WTC11 (cell line): ENCODE data around the gene KIF26A. TPM values are rescaled to one million over a fixed set of nuclear protein-coding genes. Genes with fewer than 3 reads are reported as not detected.
A peak's percentile ranks its signal among the peaks of the same experiment; 100 is the strongest.

Source experiments
- ATAC-seq: fragments of 200-7000 bp; cut with Tn5 transposase; 2 replicates; pipeline ENCODE4 v1.10.0; 2021; ENCODE audit warnings: mild to moderate bottlenecking, moderate library complexity
- CTCF ChIA-PET: fragments of 300-600 bp; sonication (Branson Sonifier 250); formaldehyde crosslinking; loops from one replicate; lab custom pipeline; 2021; ENCODE audit warnings: antibody characterized with exemption; lab: Charles Lee
- POLR2A ChIA-PET: fragments of 350-600 bp; sonication (Branson Sonifier 250); formaldehyde crosslinking; loops from one replicate; lab custom pipeline; 2021; ENCODE audit warnings: antibody characterized with exemption; lab: Charles Lee
- DNase-seq: peaks from one replicate; pipeline ENCODE4 v3.0.0; 2021; ENCODE audit warnings: low spot score
- H3K27ac Mint-ChIP-seq: 2 replicates; pipeline ENCODE4 v1.8.0; 2021; ENCODE audit warnings: mixed read lengths
- H3K27me3 Mint-ChIP-seq: 2 replicates; pipeline ENCODE4 v1.8.0; 2021; ENCODE audit warnings: low read depth, mild to moderate bottlenecking, moderate library complexity, mixed read lengths
- H3K36me3 Mint-ChIP-seq: 2 replicates; pipeline ENCODE4 v1.8.0; 2021; ENCODE audit warnings: mixed read lengths
- H3K4me1 Mint-ChIP-seq: 2 replicates; pipeline ENCODE4 v1.8.0; 2022; ENCODE audit warnings: mixed read lengths
- H3K4me3 Mint-ChIP-seq: 2 replicates; pipeline ENCODE4 v1.8.0; 2021; ENCODE audit warnings: mild to moderate bottlenecking, moderate library complexity, mixed read lengths
- H3K9me3 Mint-ChIP-seq: 2 replicates; pipeline ENCODE4 v1.8.0; 2021; ENCODE audit warnings: mixed read lengths
- ATF6 ChIP-seq: sonication (generic); formaldehyde crosslinking; IDR thresholded peaks from 2 replicates; pipeline ENCODE4 v1.8.1; 2023; ENCODE audit warnings: mild to moderate bottlenecking, missing genetic modification reagents
- FOXP1 ChIP-seq: sonication (generic); formaldehyde crosslinking; IDR thresholded peaks from 2 replicates; pipeline ENCODE4 v1.8.0; 2022; ENCODE audit warnings: missing genetic modification reagents, mild to moderate bottlenecking, moderate library complexity, borderline replicate concordance
- FOXP4 ChIP-seq: sonication (generic); formaldehyde crosslinking; IDR thresholded peaks from 2 replicates; pipeline ENCODE4 v1.8.0; 2022; ENCODE audit warnings: mild to moderate bottlenecking, missing genetic modification reagents
- OVOL2 ChIP-seq: fragments of 250-450 bp; sonication (Bioruptor Pico); IDR thresholded peaks from 2 replicates; pipeline ENCODE4 v1.9.0; 2021; ENCODE audit warnings: mild to moderate bottlenecking, borderline replicate concordance
- PRRX2 ChIP-seq: fragments of 250-450 bp; sonication (Bioruptor Pico); IDR thresholded peaks from 2 replicates; pipeline ENCODE4 v1.8.0; 2021; ENCODE audit warnings: mild to moderate bottlenecking
- RORB ChIP-seq: fragments of 250-450 bp; sonication (Bioruptor Pico); IDR thresholded peaks from 2 replicates; pipeline ENCODE4 v1.9.0; 2021; ENCODE audit warnings: mild to moderate bottlenecking
- TP53 ChIP-seq: sonication (generic); formaldehyde crosslinking; IDR thresholded peaks from 2 replicates; pipeline ENCODE4 v1.8.1; 2023; ENCODE audit warnings: mild to moderate bottlenecking, missing genetic modification reagents
- ZNF138 ChIP-seq: sonication (generic); formaldehyde crosslinking; conservative IDR thresholded peaks from 2 replicates; pipeline ENCODE4 v1.8.1; 2022; ENCODE audit warnings: mild to moderate bottlenecking, moderate library complexity, missing genetic modification reagents
- ZNF423 ChIP-seq: fragments of 250-450 bp; sonication (Bioruptor Pico); IDR thresholded peaks from 2 replicates; pipeline ENCODE4 v2.1.2; 2022; ENCODE audit warnings: mild to moderate bottlenecking, moderate library complexity
- ZSCAN18 ChIP-seq: fragments of 250-450 bp; sonication (Bioruptor Pico); IDR thresholded peaks from 2 replicates; pipeline ENCODE4 v2.1.2; 2022; ENCODE audit warnings: mild to moderate bottlenecking, moderate library complexity
- total RNA-seq: library from RNA; stranded (reverse); gene quantifications from 3 replicates; pipeline ENCODE4 v1.2.3, GENCODE V29; 2021
- TF ChIP-seq, protein P1 (sequence below): sonication (generic); formaldehyde crosslinking; IDR thresholded peaks from 2 replicates; pipeline ENCODE4 v1.8.0; 2023; ENCODE audit warnings: mild to moderate bottlenecking, missing genetic modification reagents
- TF ChIP-seq, protein P2 (sequence below): sonication (generic); formaldehyde crosslinking; IDR thresholded peaks from 2 replicates; pipeline ENCODE4 v1.8.1; 2023; ENCODE audit warnings: mild to moderate bottlenecking, missing genetic modification reagents, moderate library complexity
- TF ChIP-seq, protein P3 (sequence below): fragments of 250-450 bp; sonication (Bioruptor Pico); IDR thresholded peaks from 2 replicates; pipeline ENCODE4 v1.9.0; 2021; ENCODE audit warnings: mild to moderate bottlenecking
- TF ChIP-seq, protein P4 (sequence below): fragments of 200-600 bp; IDR thresholded peaks from 2 replicates; pipeline ENCODE4 v1.8.0; 2022; ENCODE audit warnings: antibody characterized with exemption

KIF26A gene
- total RNA-seq, 1 experiment from 2014 or later, result 53.4 TPM

DNA sequence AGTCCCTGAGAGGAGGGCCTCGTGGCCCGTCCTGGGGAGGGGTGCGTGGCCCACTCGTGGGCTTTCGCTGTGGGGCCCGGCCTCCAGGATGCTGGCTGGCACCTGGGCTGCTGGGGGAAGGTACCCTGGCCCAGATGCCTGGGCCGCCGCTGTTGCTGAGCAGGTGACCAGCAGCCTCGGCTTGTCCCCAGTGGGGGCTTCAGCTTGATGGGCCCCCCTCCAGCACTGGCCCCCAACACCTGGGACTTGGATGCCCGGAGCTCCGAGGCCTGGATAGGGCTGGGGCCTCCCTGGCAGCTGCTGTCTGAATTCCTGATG is 10.8 kb downstream of the KIF26A start (continued):
- TF ChIP-seq ZSCAN18 (CRISPR knock-in tag), result no peak
- 0 out of 2 replicates have a peak, but pooled peaks have one; percentile 20 for TF ChIP-seq TP53

GRCh38 chr14:104149617-104150135 is 11.3 kb downstream of the KIF26A start:
- DNase-seq, result peak; percentile 75
- POLR2A ChIA-PET, result no interaction called here
- 0 out of 2 replicates have a peak, but pooled peaks have one; percentile 51 for TF ChIP-seq FOXP4 (CRISPR knock-in tag)
- no peak for TF ChIP-seq ZNF138 (CRISPR knock-in tag)
- peak; percentile 85 for TF ChIP-seq ZNF423 (CRISPR knock-in tag)
- TF ChIP-seq, protein P1, sequence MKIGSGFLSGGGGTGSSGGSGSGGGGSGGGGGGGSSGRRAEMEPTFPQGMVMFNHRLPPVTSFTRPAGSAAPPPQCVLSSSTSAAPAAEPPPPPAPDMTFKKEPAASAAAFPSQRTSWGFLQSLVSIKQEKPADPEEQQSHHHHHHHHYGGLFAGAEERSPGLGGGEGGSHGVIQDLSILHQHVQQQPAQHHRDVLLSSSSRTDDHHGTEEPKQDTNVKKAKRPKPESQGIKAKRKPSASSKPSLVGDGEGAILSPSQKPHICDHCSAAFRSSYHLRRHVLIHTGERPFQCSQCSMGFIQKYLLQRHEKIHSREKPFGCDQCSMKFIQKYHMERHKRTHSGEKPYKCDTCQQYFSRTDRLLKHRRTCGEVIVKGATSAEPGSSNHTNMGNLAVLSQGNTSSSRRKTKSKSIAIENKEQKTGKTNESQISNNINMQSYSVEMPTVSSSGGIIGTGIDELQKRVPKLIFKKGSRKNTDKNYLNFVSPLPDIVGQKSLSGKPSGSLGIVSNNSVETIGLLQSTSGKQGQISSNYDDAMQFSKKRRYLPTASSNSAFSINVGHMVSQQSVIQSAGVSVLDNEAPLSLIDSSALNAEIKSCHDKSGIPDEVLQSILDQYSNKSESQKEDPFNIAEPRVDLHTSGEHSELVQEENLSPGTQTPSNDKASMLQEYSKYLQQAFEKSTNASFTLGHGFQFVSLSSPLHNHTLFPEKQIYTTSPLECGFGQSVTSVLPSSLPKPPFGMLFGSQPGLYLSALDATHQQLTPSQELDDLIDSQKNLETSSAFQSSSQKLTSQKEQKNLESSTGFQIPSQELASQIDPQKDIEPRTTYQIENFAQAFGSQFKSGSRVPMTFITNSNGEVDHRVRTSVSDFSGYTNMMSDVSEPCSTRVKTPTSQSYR (CRISPR knock-in tag), result 0 out of 2 replicates have a peak, but pooled peaks have one; percentile 8
- Mint-ChIP-seq H3K27me3 (no peaks in the 10 kb centered on the region), H3K4me3 (no peak overlapping the region), H3K9me3 (no peaks in the 10 kb centered on the region), H3K4me1 (peaks cover 35% of the 10 kb centered on the region), H3K36me3 (no peaks in the 10 kb centered on the region), H3K27ac (no peak overlapping the region)
- peak; percentile 76 for ATAC-seq
- CTCF ChIA-PET, result interaction anchor here (0.6 to 2.6 kb wide), 13 partner anchors 10 to 414 kb away, joined by 3 to 16 read pairs (median 4); partner anchors contain the start of gene ASPG

- no peaks in the 10 kb centered on the region for H3K27me3 Mint-ChIP-seq
- H3K4me3 Mint-ChIP-seq, result no peak overlapping the region
- H3K36me3 Mint-ChIP-seq, result no peaks in the 10 kb centered on the region
- H3K9me3 Mint-ChIP-seq, result no peaks in the 10 kb centered on the region
- ChIA-PET CTCF (interaction anchor here (0.6 to 2.6 kb wide), 15 partner anchors 10 to 526 kb away, joined by 3 to 16 read pairs (median 4); partner anchors contain the start of gene ASPG), POLR2A (no interaction called here)
- peak overlapping the region; percentile 84; the same call in 1 of the 2 replicates for H3K27ac Mint-ChIP-seq
- peaks cover 35% of the 10 kb centered on the region for H3K4me1 Mint-ChIP-seq
- ATAC-seq (peak; percentile 43), DNase-seq (peak; percentile 71)
- TF ChIP-seq ZNF423 (CRISPR knock-in tag) (0 out of 2 replicates have a peak, but pooled peaks have one; percentile 21), ATF6 (CRISPR knock-in tag) (no peak), OVOL2 (CRISPR knock-in tag) (no peak), TP53 (no peak), FOXP1 (CRISPR knock-in tag) (no peak), PRRX2 (CRISPR knock-in tag) (no peak), RORB (CRISPR knock-in tag) (no peak)
- TF ChIP-seq, protein P2, sequence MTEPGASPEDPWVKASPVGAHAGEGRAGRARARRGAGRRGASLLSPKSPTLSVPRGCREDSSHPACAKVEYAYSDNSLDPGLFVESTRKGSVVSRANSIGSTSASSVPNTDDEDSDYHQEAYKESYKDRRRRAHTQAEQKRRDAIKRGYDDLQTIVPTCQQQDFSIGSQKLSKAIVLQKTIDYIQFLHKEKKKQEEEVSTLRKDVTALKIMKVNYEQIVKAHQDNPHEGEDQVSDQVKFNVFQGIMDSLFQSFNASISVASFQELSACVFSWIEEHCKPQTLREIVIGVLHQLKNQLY (CRISPR knock-in tag), result no peak
- TF ChIP-seq, protein P3, sequence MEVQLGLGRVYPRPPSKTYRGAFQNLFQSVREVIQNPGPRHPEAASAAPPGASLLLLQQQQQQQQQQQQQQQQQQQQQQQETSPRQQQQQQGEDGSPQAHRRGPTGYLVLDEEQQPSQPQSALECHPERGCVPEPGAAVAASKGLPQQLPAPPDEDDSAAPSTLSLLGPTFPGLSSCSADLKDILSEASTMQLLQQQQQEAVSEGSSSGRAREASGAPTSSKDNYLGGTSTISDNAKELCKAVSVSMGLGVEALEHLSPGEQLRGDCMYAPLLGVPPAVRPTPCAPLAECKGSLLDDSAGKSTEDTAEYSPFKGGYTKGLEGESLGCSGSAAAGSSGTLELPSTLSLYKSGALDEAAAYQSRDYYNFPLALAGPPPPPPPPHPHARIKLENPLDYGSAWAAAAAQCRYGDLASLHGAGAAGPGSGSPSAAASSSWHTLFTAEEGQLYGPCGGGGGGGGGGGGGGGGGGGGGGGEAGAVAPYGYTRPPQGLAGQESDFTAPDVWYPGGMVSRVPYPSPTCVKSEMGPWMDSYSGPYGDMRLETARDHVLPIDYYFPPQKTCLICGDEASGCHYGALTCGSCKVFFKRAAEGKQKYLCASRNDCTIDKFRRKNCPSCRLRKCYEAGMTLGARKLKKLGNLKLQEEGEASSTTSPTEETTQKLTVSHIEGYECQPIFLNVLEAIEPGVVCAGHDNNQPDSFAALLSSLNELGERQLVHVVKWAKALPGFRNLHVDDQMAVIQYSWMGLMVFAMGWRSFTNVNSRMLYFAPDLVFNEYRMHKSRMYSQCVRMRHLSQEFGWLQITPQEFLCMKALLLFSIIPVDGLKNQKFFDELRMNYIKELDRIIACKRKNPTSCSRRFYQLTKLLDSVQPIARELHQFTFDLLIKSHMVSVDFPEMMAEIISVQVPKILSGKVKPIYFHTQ (CRISPR knock-in tag), result 0 out of 2 replicates have a peak, but pooled peaks have one; percentile 30
- TF ChIP-seq, protein P4, sequence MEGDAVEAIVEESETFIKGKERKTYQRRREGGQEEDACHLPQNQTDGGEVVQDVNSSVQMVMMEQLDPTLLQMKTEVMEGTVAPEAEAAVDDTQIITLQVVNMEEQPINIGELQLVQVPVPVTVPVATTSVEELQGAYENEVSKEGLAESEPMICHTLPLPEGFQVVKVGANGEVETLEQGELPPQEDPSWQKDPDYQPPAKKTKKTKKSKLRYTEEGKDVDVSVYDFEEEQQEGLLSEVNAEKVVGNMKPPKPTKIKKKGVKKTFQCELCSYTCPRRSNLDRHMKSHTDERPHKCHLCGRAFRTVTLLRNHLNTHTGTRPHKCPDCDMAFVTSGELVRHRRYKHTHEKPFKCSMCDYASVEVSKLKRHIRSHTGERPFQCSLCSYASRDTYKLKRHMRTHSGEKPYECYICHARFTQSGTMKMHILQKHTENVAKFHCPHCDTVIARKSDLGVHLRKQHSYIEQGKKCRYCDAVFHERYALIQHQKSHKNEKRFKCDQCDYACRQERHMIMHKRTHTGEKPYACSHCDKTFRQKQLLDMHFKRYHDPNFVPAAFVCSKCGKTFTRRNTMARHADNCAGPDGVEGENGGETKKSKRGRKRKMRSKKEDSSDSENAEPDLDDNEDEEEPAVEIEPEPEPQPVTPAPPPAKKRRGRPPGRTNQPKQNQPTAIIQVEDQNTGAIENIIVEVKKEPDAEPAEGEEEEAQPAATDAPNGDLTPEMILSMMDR, result peak; percentile 57; the same call in 1 of the 2 replicates
Observed at GRCh38 chr14:104150136-104151025, 12.0 kb downstream of the KIF26A start.
